MM.1S (cell line): ENCODE measurements around the gene KDM2A.

Source experiments
- DNase-seq: peaks from one replicate; pipeline ENCODE4 v3.0.0-alpha.2; 2015
- H2AFZ ChIP-seq: fragments of 300-600 bp; sonication (generic); 2 replicates; pipeline ENCODE4 v1.6.0; 2016; ENCODE audit warnings: antibody characterized with exemption, low read length
- H3F3A ChIP-seq: fragments of 300-600 bp; sonication (generic); 2 replicates; pipeline ENCODE4 v1.6.1; 2016; ENCODE audit warnings: mild to moderate bottlenecking, antibody characterized with exemption, low read length, moderate library complexity, mixed read lengths; ENCODE audit not compliant: insufficient read depth
- H3K27ac ChIP-seq: fragments of 300-600 bp; sonication (generic); 2 replicates; pipeline ENCODE4 v1.5.1; 2016; ENCODE audit warnings: mild to moderate bottlenecking, low read length
- H3K27me3 ChIP-seq: fragments of 300-600 bp; sonication (generic); replicated peaks from 2 replicates; pipeline ENCODE4 v1.6.0; 2016; ENCODE audit warnings: low read length; ENCODE audit not compliant: insufficient read depth
- H3K36me3 ChIP-seq: fragments of 300-600 bp; sonication (generic); replicated peaks from 2 replicates; pipeline ENCODE4 v1.6.1; 2016; ENCODE audit warnings: mild to moderate bottlenecking, low read length, mixed read lengths; ENCODE audit not compliant: insufficient read depth
- H3K4me1 ChIP-seq: fragments of 300-600 bp; sonication (generic); 2 replicates; pipeline ENCODE4 v1.6.1; 2016; ENCODE audit warnings: low read length, mixed read lengths
- H3K4me2 ChIP-seq: fragments of 300-600 bp; sonication (generic); 2 replicates; pipeline ENCODE4 v1.6.0; 2016; ENCODE audit warnings: low read depth, low read length
- H3K4me3 ChIP-seq: fragments of 300-600 bp; sonication (generic); 2 replicates; pipeline ENCODE4 v1.5.1; 2016; ENCODE audit warnings: low read length, mixed read lengths
- H3K79me2 ChIP-seq: fragments of 300-600 bp; sonication (generic); 2 replicates; pipeline ENCODE4 v1.6.1; 2016; ENCODE audit warnings: mixed run types, low read length, mixed read lengths
- H3K9ac ChIP-seq: fragments of 300-600 bp; sonication (generic); 2 replicates; pipeline ENCODE4 v1.6.1; 2016; ENCODE audit warnings: low read length, mixed read lengths
- H3K9me2 ChIP-seq: fragments of 300-600 bp; sonication (generic); replicated peaks from 2 replicates; pipeline ENCODE4 v1.6.1; 2016; ENCODE audit warnings: mild to moderate bottlenecking, low read length, mixed read lengths; ENCODE audit not compliant: insufficient read depth
- H3K9me3 ChIP-seq: fragments of 300-600 bp; sonication (generic); replicated peaks from 2 replicates; pipeline ENCODE4 v1.6.1; 2016; ENCODE audit warnings: mild to moderate bottlenecking, low read length, mixed read lengths; ENCODE audit not compliant: insufficient read depth
- H4K20me1 ChIP-seq: fragments of 300-600 bp; sonication (generic); 2 replicates; pipeline ENCODE4 v1.6.1; 2016; ENCODE audit warnings: mild to moderate bottlenecking, low read length, moderate library complexity, mixed read lengths; ENCODE audit not compliant: insufficient read depth
- EZH2 ChIP-seq: fragments of 300-600 bp; sonication (generic); optimal IDR thresholded peaks from 2 replicates; pipeline ENCODE3; 2017; ENCODE audit warnings: low read depth, mild to moderate bottlenecking, antibody characterized with exemption, low read length, mixed read lengths
- EZH2phosphoT487 ChIP-seq: fragments of 300-600 bp; sonication (generic); IDR thresholded peaks from 2 replicates; pipeline ENCODE4 v1.6.1; 2018; ENCODE audit warnings: antibody characterized with exemption, low read length
- TF ChIP-seq, protein P1 (sequence below): fragments of 300-600 bp; sonication (generic); IDR thresholded peaks from 2 replicates; pipeline ENCODE4 v1.5.1; 2016; ENCODE audit warnings: antibody characterized with exemption, low read length, mixed read lengths

KDM2A gene

GRCh38 chr11:67273260-67273990, 154.4 kb downstream of the KDM2A start:
- Histone ChIP-seq H3F3A (peaks cover 33% of the 10 kb centered on the region), H3K27ac (no peak overlapping the region), H3K27me3 (no peaks in the 10 kb centered on the region), H3K4me1 (peaks cover 87% of the 10 kb centered on the region), H3K79me2 (peaks cover 96% of the 10 kb centered on the region), H3K4me3 (no peak overlapping the region), H3K9me2 (no peaks in the 10 kb centered on the region), H3K9me3 (no peaks in the 10 kb centered on the region), H2AFZ (no peak overlapping the region), H3K4me2 (no peak overlapping the region), H3K9ac (no peak overlapping the region), H4K20me1 (peaks cover 45% of the 10 kb centered on the region), H3K36me3 (no peaks in the 10 kb centered on the region; the same call in 1 of the 2 replicates)
- TF ChIP-seq EZH2phosphoT487 (no peak), EZH2 (no peak)
- TF ChIP-seq, protein P1, sequence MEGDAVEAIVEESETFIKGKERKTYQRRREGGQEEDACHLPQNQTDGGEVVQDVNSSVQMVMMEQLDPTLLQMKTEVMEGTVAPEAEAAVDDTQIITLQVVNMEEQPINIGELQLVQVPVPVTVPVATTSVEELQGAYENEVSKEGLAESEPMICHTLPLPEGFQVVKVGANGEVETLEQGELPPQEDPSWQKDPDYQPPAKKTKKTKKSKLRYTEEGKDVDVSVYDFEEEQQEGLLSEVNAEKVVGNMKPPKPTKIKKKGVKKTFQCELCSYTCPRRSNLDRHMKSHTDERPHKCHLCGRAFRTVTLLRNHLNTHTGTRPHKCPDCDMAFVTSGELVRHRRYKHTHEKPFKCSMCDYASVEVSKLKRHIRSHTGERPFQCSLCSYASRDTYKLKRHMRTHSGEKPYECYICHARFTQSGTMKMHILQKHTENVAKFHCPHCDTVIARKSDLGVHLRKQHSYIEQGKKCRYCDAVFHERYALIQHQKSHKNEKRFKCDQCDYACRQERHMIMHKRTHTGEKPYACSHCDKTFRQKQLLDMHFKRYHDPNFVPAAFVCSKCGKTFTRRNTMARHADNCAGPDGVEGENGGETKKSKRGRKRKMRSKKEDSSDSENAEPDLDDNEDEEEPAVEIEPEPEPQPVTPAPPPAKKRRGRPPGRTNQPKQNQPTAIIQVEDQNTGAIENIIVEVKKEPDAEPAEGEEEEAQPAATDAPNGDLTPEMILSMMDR = no peak
- DNase-seq = no peak

DNA sequence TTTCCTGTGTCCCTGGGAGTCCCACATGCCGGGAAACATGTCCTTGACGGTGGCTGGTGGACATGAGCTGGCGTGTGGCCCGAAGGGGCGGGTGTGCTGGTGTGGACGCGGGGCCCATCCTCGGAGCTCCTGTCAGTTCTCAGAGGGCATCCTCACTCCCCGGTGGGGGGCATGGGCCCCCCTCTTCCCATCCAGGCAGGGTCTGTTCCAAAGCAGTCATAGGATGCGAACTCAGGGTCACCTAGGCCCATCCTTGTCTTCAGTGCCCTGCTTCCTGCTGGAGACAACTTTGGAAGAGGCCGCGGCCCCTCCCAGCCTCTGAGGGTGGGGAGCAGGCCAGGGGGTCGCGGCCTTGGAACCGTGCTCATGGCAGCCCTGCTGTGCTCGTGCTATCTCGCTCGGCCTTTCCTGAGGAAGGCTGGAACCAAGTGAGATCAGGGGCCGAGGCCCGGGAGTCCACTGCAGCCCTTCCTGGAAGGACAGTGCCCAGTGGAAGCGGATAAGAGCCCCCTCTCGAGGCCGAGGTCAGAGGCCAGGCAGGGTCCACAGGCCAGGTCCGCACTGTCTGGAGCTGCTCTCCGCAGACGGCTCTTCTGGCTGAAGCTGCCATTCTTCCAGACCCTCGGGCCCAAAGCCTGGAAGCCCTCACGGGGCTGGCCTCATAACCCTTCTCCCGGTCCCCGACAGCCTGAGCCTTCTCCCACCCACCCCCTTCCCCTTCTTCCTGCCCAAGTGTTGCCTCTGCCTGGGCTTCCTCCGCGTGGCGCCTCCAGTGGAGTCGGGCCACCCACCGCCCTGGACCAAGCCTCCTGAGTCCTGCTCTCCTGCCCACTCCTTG, 155.9 kb downstream of the KDM2A start:
- Histone ChIP-seq H3K27ac (peak overlapping the region; percentile 92; the same call in 1 of the 2 replicates), H3K4me3 (no peak overlapping the region), H3K4me2 (peak overlapping the region; percentile 68; the same call in 1 of the 2 replicates), H3K9me2 (no peaks in the 10 kb centered on the region), H3K9me3 (no peaks in the 10 kb centered on the region), H3K9ac (no peak overlapping the region), H3K79me2 (peaks cover 96% of the 10 kb centered on the region), H3K27me3 (no peaks in the 10 kb centered on the region), H4K20me1 (peaks cover 35% of the 10 kb centered on the region), H3K36me3 (peaks cover 8% of the 10 kb centered on the region), H3F3A (peaks cover 33% of the 10 kb centered on the region), H2AFZ (no peak overlapping the region), H3K4me1 (peaks cover 75% of the 10 kb centered on the region)
- TF ChIP-seq EZH2 (no peak), EZH2phosphoT487 (no peak)
- TF ChIP-seq, protein P1 = no peak
- no peak for DNase-seq

DNA sequence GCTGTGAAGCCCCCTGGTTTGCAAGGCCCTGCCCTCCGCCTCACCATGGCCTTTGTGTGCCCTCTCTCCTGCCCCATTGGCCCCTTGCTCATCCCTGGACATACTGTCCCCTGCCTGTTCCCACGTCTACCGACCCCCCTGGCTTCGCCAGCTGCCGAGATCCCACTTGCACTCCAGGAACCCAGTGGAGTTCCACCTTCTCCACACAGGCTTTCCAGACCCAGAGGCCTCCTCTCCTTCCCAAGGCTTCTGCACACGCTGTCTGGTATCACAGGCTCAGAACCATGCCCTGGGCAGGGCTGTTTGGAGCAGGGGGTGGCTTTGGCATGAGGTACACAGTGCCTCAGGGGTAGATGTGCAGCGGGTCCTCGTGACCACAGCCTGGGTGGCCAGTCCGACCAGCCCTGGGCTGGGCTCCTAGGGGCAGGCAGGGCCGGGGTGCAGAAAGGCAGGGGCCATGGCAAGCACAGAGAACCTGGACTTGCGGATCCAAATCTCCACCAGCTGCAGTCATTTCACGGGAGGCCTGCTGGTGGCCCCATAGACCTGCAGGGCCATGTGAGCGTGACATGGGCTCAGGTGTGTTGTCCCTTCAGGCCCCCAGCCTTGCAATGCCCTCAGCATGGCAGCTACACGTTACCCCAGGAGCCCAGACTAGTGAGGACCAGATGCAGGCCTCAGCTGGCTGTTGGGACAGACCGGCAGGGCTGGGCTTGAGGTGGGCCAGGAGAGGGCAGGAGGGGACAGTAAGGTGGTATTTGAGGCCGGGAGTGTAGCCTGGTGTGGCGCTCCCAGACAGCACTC, 156.7 kb downstream of the KDM2A start:
- Histone ChIP-seq H3K36me3 (peaks cover 15% of the 10 kb centered on the region), H3K79me2 (peaks cover 96% of the 10 kb centered on the region), H3K27me3 (no peaks in the 10 kb centered on the region), H3K9me3 (no peaks in the 10 kb centered on the region), H3K4me2 (peak overlapping the region; percentile 68), H3K4me3 (no peak overlapping the region), H4K20me1 (peaks cover 27% of the 10 kb centered on the region), H3F3A (peaks cover 33% of the 10 kb centered on the region), H3K27ac (peak overlapping the region; percentile 92; the same call in 1 of the 2 replicates), H2AFZ (no peak overlapping the region), H3K9me2 (no peaks in the 10 kb centered on the region), H3K4me1 (peaks cover 67% of the 10 kb centered on the region), H3K9ac (peak overlapping the region; percentile 67; the same call in 1 of the 2 replicates)
- no peak for DNase-seq
- no peak for TF ChIP-seq EZH2
- no peak for TF ChIP-seq EZH2phosphoT487
- TF ChIP-seq, protein P1 = no peak
